ENCODE data around the gene LRRC59.
"Not testable (repeated sequence)": the region's sequence is repeated elsewhere in the genome, so short reads cannot be mapped to it uniquely, and the experiment has no call there.

Gene LRRC59

DNA sequence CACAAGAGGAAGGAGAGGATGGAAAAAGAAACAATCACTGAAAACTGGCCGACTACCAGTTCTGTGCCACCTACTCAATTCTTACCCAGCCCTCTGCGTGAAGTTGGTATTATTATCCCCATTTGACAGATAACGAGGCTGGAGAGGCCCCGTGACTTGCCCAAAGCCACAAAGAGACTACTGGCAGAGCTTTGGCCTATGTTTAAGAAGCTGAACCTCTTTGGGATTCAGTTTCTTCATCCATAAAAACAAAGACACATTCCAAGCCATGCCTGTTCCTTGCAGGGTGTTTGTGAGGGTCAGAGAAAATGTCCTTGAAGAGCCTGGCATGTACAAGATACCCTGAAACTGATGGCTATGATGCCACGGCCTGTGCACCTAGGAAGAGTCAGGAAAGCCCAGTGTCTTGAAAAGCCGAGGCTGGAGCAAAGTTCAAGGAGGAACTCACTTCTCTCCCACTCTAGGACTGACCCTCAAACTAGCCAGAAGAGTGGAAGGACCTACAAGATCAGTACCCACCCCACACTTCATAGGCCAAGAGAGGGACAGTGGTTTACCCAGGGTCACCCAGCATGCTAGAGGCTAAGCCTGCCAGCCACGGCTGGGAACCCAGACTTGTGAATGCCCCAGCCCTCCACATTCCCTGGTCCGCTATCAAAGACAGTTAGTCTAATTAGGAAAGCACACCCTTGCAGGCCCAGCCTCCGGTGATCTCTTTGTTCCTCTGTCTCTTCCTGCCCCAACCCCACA, 27.1 kb upstream of the LRRC59 start:
- DNase-seq: no peak

- DNase-seq: no peak
These were observed 26.3 kb upstream of the LRRC59 start for GRCh38 chr17:50423553-50424159.

- DNase-seq: no peak
These were observed 25.4 kb upstream of the LRRC59 start for GRCh38 chr17:50422738-50423137.

GRCh38 chr17:50421308-50422051, 24.2 kb upstream of the LRRC59 start:
- no peak for DNase-seq

DNA sequence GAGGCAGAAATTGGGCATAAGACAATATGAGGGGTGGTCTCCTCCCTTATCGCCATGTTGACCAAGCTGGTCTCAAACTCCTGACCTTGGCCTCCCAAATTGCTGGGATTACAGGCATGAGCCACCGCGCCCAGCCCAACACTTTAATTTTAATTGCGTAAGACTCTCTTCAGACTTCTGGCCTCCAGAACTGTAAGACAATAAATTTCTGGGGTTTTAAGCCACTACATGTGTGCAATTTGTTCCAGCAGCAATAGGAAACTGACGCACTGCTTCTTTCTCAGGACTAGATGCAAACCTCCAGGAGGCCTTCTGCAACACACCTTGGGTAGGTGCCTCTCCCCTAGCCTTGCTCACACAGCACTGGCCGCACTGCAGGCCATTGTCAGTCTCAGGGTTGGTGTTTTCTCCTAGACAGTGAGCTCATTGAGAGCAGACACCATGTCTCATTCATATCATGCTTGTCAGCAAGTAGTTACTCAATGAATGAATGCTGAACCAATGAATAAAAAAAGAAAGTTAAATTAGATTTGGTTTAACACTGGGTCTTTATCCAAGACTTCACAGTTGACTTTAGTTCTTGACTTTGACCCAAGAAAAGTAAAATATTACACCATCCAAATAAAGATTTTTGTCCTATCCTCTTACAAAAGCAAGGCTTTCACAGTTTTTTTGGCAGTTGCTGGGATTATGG, 23.2 kb upstream of the LRRC59 start:
- no peak for DNase-seq

DNA sequence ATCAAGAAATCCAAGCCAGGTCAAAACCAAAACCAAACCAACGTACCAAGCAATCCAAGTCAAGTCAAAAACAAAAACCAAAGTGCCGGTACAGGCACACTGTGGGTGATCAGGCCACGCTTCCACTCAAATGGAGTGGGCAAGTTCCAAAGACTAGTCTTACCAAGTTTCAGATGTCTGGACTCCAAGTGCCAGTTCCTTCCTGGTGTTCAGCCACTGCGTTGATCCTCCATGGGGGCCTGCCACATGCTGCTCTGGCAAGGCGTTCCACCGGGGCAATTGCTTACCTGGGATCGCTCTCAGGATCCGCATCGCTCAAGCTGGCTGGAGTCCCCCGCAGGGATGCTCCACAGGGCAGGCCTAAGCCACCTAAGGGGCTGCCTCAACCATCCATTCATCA, 22.3 kb upstream of the LRRC59 start:
- DNase-seq: not testable (repeated sequence)

GRCh38 chr17:50414808-50415207, 17.5 kb upstream of the LRRC59 start:
- DNase-seq: no peak

GRCh38 chr17:50412188-50412732, 14.9 kb upstream of the LRRC59 start:
- DNase-seq: no peak

DNA sequence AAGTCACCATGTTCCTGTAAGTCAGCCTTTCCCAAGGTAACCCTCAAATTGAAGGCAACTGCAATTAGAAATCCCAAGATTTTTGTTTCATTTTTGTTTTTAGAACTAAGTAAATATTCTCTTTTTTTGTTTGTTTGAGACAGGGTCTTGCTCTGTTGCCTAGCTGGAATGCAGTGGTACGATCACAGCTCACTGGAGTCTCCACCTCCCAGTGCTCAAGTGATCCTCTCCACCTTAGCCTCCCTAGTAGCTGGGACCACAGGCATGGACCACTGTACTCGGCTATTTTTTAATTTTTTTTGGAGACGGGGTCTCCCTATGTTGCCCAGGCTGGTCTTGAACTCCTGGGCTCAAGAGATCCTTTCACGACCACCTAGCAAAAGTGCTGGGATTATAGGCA, 10.6 kb upstream of the LRRC59 start:
- no peak for DNase-seq

DNA sequence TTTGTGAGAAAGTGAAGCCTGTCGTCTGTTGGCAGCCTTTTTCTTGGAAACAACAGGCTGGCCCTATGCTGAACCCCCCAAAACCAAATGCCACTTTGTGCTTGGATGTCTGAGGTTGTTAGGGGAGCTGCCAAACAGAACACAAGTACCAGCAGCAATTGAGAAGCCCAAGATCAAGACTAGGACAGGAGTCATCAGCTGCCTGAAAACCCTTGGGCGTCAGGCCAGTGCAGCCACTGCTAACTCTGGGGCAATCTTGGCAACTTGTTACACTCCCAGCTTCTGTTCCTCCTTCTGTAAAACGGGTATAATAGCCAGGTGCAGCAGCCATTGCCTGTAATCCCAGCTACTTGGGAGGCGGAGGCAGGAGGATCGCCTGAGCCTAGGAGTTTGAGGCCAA, 9.3 kb upstream of the LRRC59 start:
- no peak for DNase-seq

- not testable (repeated sequence) for DNase-seq
These were observed 8.0 kb upstream of the LRRC59 start for GRCh38 chr17:50405351-50405750.

GRCh38 chr17:50399591-50399990, 2.3 kb upstream of the LRRC59 start:
- not testable (repeated sequence) for DNase-seq

- not testable (repeated sequence) for DNase-seq
These were observed 1.3 kb upstream of the LRRC59 start for GRCh38 chr17:50398672-50399071.

DNA sequence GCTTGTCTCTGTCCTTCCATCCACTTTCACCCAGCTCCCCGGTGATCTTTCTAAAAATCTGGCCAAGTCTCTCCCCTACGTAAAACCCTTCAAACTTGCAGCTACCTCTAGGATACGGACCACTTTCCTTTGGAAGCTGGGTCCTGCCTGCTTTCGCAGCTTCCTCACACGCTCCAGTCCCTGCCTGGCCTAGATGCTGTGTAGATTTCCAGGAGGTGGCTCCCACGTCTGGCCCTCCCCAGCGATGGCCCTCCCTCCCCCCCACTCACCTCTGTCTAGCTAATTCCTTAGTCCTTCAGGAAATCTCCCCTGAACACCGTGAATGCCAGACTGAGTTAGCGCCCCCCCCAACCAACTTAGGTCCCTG, 579 bp upstream of the LRRC59 start:
- DNase-seq: no peak

DNA sequence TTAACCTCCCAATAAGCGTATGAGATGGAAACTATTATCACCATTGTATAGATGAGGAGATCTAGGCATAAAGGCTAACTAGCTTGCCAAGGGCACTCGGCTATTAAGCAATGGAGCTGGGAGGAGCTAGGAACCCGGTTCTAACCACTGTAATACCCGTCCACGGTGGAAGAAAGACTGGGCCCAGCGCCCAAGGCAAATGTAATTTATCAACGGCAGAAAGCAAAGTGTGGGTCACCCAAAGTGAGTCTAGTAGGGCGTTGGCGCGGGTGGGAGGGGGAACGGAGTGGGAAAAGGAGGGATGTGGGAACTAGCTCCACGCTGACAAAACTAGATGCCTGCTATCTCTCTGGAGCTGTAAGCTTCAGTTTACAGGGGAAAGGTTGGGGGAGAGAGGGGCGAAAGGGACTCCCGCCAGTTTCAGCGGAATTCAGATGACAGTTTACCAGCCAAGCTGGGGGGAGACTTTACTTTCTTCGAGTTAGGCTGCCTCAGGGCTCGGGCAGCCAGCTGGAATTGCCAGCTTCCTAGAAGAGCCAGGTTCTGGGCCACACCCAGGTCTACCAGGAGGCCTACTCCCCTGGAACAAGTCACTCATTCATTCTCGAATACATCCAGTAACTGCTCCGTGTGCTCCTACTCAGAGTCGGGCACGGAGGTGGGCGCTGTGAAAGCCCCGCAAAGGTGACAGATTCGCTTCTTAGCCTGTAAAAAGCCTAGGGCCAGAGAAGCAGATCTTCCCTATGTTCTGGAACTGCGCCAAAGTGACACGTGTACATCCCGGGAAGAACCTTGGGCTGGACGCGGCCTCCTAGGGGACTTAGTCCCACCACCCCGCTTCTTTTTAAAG, 837 bp downstream of the LRRC59 start:
- DNase-seq: no peak

DNA sequence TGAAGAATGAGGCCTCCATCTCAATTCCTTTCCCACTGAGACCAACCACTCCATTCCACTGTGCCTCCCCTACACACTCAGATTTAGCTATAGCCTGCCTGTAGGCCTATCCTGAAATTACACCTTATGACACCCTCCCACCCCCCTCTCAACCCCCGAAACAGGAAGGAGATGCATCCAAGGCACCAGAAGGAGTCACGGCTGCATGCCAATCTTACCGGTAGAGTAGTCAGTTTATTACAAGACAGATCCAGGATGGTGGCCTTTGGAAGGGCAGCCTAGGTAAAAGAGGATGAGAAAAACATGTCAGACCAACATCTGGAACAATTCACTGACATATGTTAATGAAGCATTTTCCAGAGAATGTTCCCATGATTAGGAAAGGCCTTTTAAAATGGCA, 2.6 kb downstream of the LRRC59 start:
- DNase-seq: no peak

DNA sequence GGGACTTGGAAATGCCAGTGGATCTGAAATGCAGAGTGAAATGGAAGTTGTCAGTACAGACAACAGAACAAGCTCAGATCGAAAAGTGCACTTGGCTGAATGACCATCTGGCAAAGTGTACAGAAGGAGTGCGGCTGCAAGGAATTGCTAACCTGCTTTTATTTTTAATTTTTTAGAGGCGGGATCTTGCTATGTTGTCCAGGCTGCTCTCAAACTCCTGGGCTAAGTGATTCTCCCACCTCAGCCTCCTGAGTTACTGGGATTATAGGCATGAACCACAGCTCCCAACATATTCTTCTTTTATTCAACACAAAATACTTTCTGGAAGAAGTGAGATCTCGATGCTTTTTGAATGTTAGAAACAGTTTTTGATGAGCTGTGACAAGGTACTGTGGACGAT, 3.6 kb downstream of the LRRC59 start:
- DNase-seq: no peak

DNA sequence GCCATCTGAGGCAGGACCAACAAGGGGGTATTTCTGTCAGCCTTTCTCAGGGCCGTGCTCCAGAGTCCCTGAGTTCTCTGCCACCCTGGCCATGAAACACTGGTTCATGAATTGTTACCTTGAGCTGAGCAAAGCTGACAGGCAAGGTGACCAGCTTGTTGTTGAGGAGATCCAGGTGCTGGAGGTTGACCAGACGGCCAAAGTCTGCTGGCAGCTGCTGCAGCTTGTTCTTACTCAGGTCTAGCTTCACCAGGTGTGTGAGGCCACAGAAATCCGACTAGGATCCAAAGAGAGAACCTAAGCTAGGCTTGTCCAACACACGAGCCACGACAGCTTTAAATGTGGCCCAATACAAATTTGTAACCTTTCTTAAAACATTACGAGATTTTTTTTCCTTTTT, 4.7 kb downstream of the LRRC59 start:
- no peak for DNase-seq

DNA sequence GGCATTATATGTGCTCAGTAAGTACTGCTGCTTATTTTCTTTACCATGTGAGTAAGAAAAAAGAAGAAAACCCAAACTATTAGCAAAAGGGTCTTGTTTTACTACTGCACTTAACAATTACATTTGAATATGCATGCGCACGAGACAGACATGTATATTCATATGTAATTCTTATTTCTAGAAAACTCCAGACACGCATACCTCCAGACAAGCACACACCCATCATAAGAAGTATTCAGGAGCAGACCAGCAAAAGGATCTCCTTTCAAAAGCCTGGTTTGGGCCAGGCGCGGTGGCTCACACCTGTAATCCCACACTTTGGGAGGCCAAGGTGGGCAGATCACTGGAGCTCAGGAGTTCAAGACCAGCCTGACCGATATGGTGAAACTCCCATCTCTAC, 7.8 kb downstream of the LRRC59 start:
- DNase-seq: no peak

- no peak for DNase-seq
These were observed 8.6 kb downstream of the LRRC59 start for GRCh38 chr17:50388728-50389127.

DNA sequence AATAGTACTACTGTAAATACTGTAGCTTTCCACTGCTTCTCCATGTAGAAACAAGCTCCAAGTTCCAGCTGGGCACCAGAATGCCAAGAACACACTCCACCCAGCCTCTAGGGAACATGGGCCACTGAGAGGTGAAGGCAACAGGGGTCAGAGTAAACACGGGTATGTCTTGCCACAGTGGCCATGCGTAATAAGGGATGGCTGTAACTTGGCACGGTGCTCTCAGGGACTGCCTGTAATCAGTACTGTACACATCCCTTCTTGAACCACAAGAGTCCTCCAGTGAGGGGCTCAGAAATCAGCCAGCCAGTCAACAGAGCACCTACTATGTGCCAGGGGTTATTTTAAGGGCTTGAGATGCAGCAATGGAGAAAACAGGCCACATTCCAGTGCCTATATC, 10.8 kb downstream of the LRRC59 start:
- no peak for DNase-seq

DNA sequence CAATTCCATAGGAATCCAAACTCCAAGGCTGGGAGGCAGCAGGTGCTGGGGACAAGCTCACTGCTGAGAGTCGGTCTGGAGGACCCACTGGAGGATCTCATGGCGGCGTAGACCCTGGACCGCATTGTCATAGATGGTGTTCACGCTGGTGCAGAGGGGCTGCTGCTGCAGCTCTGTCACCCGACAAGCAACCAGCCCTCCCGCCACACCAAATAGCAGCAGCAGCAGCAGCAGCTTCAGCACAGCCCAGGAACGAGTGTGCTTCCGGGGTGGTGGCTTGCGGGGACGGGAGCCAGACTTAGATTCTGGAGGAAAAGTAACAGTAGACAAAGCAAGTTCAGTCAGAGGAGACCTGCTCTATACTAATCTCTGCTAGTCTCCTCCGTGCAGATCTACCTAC, 14.4 kb downstream of the LRRC59 start:
- DNase-seq: no peak

Measured in activated T-cell treated with anti-CD3 and anti-CD28 coated beads, Interleukin-2, amount 50 U/mL, for 1 hour (primary cell).